Activated CD4-positive, alpha-beta T cell treated with anti-CD3 and anti-CD28 coated beads, Interleukin-2, amount 50 U/mL, for 24 hours (primary cell): ENCODE results near the gene FBN3.
A peak's percentile ranks its signal among the peaks of the same experiment; 100 is the strongest.
"Not testable (repeated sequence)": the region's sequence is repeated elsewhere in the genome, so short reads cannot be mapped to it uniquely, and the experiment has no call there.

Experiments used
- DNase-seq, 2 donors: peaks; one replicate each; pipeline ENCODE4 v3.0.0-alpha.2; 2020; ENCODE audit warnings: low read depth in 1 of 2, low spot score in 1 of 2

Gene FBN3

DNA sequence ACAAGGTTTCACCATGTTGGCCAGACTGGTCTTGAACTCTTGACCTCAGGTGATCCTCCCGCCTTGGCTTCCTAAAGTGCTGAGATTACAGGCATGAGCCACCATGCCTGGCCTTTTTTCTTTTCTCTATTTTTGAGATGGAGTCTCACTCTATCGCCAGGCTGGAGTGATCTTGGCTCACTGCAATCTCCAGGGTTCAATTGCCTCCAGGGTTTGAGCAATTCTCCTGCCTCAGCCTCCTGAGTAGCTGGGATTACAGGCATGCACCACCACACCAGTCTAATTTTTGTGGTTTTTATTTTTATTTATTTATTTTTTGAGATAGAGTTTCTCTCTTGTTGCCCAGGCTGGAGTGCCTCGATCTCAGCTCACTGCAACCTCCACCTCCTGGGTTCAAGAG, 125.1 kb downstream of the FBN3 start:
- not testable (repeated sequence) for DNase-seq

DNA sequence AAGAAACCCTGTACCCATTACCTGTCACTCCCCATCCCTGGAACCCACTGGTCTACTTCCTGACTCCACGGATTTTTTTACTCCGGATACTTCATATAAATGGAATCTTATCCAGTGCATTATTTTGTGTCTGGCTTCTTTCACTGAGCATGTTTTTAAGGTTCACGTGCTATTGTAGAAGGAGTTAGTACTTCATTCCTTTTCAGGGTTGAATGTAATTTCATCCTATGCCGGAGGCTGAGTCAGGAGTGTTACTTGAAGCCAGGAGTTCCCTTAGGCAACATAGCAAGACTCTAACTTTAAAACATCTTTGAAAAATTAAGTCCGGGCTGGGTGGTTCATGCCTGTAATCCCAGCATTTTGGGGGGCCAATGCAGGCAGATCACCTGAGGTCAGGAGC, 126.0 kb downstream of the FBN3 start:
- DNase-seq, result no peak

DNA sequence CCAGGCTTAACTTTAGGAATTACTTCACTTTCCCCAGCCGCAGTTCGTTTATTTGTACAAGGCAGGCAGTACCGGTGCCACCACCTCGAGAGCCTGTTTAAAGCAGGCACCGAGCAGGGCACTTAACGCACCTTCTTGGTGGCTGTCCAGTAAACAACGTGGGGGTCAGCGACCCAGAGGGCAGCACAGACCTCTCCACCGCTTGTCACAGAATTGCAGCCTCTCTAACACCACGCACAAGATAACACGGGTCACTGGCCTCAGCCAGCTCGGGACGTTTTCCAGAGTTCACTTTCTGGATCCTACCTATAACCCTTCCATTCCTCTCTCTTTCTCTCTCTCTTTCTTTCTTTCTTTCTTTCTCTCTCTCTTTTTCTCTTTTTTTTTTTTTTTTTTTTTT, 127.1 kb downstream of the FBN3 start:
- no peak for DNase-seq

DNA sequence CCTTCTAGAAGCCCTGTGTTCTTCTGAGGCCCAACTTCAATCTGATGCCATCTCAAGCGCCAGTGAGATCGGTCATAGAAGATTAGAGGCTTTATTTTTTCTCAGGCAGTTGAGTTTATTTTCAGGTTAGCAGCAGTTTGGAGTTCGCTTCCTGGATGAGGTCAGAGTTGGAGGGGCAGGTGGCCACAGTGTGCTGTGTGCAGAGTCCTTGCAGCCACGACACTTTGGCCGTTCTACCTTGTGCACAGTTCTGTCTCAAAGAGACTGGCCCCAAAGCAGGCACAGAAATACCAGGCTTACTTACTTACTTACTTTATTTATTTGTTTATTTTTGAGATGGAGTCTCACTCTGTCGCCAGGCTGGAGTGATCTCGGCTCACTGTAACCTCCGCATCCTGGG, 128.0 kb downstream of the FBN3 start:
- no peak for DNase-seq

DNA sequence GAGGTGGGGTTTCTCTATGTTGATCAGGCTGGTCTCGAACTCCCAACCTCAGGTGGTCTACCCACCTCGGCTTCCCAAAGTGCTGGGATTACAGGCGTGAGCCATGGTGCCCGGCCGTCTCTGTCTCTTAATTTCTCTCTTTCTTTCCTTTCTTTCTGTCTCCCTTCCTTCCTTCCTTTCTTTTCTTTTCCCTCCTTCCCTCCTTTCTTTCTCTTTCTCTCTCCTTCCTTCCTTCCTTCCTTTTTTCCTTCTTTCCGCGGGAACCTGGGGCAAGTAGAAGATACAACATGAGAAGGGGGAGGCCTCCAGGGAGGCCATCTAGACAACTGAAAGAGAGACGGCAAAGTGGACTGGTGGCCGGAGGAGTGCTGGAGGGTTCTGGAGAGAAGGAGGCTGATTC, 128.7 kb downstream of the FBN3 start:
- no peak for DNase-seq

DNA sequence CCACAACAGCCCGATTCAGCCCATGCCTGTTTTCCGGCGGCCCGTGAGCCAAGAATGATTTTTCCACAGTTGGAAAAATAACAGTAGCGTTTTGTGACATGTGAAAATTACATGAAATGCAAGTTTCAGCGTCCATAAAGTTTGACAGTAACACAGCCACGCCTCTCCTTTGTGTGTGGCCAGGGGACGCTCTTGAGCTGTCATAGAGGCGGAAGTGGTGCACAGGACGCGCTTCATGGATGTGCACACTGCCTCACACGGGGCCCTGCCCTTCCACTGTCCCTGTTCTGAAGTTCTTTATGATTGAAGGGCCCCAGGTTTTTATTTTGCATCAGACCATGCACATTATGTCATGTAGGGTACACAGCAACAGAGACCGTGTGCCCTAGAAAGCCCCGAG, 131.6 kb downstream of the FBN3 start:
- DNase-seq, result peak in 1 of 2 donors; percentile 6
